Cardiac muscle cell (in vitro differentiated cells and primary cell): ENCODE data around the gene CLN5. TPM values are rescaled to one million over a fixed set of nuclear protein-coding genes. Genes with fewer than 3 reads are reported as not detected.

Source experiments
- DNase-seq, 2 donors: peaks; one replicate each; pipeline versions ENCODE4 v3.0.0 to v3.0.0-alpha.2; 2010 to 2017; ENCODE audit warnings: low read depth in 1 of 2, low spot score in 1 of 2
- H3K27ac ChIP-seq: fragments of 200-600 bp; sonication (generic); 2 replicates; pipeline ENCODE4 v1.5.1; 2016
- H3K27me3 ChIP-seq: fragments of 200-600 bp; sonication (generic); 2 replicates; pipeline ENCODE4 v1.6.0; 2016; ENCODE audit warnings: control low read depth
- H3K36me3 ChIP-seq: fragments of 200-600 bp; sonication (generic); 2 replicates; pipeline ENCODE4 v1.5.1; 2016; ENCODE audit warnings: control low read depth
- H3K4me1 ChIP-seq: fragments of 200-600 bp; sonication (generic); 2 replicates; pipeline ENCODE4 v1.8.1; 2017; ENCODE audit warnings: low read depth, mild to moderate bottlenecking, mixed run types
- H3K4me3 ChIP-seq: fragments of 200-600 bp; sonication (generic); 2 replicates; pipeline ENCODE4 v1.5.1; 2016; ENCODE audit warnings: mild to moderate bottlenecking
- H3K9me3 ChIP-seq: fragments of 200-600 bp; sonication (generic); 2 replicates; pipeline ENCODE4 v1.5.1; 2017; ENCODE audit warnings: low read depth, mild to moderate bottlenecking, control low read depth
- polyA plus RNA-seq: library from polyadenylated mRNA; unstranded; fragments of >200 nt; fragmentation: Nextera tagmentation; extraction: Ambion mirVana; gene quantifications from 2 replicates; pipeline ENCODE4 v1.2.1, GENCODE V29; 2016
- total RNA-seq: library from RNA; depleted of rRNA; stranded (reverse); fragments of >200 nt; gene quantifications from 2 replicates; pipeline ENCODE4 v1.2.3, GENCODE V29; 2016
- TF ChIP-seq, protein P1 (sequence below): IDR thresholded peaks from 2 replicates; pipeline ENCODE4 v1.5.1; 2012; ENCODE audit warnings: low read depth, mild to moderate bottlenecking, low read length

CLN5 gene
- total and polyA plus RNA-seq, 2 experiments from 2014 or later = 11.1 to 22.9 TPM

DNA sequence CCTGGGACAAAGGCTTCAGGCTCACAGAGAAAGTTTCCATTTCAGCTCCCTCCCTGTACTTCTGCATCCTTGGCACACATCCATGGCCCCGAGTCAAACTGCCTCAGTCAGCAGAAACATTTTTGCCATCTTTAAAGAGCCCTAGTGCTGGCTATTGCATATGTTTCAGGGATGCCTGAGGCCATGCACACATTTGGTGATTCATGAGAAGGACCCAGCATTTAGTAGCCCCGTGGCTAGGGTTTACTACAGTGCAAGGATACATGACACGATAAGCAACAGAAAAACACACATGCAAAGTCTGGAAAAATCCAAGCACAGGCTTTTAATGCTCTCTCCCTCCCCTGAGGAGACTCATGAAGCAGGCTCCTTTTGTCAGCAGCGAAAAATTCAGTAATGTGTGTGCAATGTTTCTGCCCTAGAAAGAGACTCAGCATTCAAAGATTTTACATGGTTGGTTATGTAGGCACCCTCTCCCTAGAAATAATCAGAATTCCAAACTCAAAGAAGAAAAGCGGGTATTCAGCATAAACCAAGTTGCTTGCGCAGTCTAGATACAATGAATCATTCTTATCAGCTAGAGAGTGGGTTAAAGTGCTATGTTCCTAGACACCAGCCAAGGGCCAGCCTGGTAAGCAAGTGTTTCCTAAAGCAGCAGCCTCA lies 26.0 kb upstream of the CLN5 start:
- Histone ChIP-seq H3K36me3 (no peaks in the 10 kb centered on the region), H3K9me3 (no peaks in the 10 kb centered on the region), H3K27me3 (no peaks in the 10 kb centered on the region), H3K4me3 (no peak overlapping the region), H3K4me1 (no peaks in the 10 kb centered on the region), H3K27ac (no peak overlapping the region)
- TF ChIP-seq, protein P1, sequence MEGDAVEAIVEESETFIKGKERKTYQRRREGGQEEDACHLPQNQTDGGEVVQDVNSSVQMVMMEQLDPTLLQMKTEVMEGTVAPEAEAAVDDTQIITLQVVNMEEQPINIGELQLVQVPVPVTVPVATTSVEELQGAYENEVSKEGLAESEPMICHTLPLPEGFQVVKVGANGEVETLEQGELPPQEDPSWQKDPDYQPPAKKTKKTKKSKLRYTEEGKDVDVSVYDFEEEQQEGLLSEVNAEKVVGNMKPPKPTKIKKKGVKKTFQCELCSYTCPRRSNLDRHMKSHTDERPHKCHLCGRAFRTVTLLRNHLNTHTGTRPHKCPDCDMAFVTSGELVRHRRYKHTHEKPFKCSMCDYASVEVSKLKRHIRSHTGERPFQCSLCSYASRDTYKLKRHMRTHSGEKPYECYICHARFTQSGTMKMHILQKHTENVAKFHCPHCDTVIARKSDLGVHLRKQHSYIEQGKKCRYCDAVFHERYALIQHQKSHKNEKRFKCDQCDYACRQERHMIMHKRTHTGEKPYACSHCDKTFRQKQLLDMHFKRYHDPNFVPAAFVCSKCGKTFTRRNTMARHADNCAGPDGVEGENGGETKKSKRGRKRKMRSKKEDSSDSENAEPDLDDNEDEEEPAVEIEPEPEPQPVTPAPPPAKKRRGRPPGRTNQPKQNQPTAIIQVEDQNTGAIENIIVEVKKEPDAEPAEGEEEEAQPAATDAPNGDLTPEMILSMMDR = no peak
- peak in 1 of 2 donors; percentile 89 for DNase-seq

DNA sequence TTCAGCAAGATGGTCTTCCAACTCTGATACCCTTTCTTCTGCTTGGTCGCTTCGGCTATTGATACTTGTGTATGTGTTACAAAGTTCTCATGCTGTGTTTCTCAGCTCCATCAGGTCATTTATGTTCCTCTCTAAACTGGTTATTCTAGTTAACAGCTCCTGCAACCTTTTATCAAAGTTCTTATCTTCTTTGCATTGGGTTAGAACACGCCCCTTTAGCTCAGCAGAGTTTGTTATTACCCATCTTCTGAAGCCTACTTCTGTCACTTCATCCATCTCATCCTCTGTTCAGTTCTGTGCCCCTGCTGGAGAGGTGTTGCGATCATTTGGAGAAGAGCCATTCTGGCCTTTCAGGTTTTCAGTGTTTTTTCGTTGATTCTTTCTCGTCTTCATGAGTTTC lies 24.9 kb upstream of the CLN5 start:
- Histone ChIP-seq H3K36me3 (no peaks in the 10 kb centered on the region), H3K4me1 (no peaks in the 10 kb centered on the region), H3K4me3 (no peak overlapping the region), H3K9me3 (no peaks in the 10 kb centered on the region), H3K27me3 (no peaks in the 10 kb centered on the region), H3K27ac (no peak overlapping the region)
- no peak for DNase-seq
- TF ChIP-seq, protein P1 = no peak

DNA sequence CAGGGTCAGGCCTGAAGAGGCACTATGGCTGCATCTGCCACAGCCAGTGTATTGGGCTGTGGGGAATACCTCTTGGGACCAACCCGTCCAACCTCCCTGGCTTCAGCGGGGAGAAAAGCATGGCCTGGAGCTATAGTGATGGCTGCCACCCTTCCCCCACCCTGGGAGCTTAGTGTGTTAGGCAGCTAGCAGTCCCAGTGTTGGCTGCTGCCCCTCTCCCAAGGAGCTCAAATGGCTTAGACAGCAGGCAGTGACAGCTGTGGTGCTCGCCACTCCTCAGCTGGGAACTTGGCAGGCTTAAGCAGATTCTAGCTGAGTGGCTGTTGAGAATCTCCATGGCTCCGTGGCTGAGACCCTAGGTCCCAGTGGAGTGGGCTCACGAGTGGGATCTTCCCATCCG lies 23.8 kb upstream of the CLN5 start:
- TF ChIP-seq, protein P1 = no peak
- Histone ChIP-seq H3K27ac (no peak overlapping the region), H3K9me3 (no peaks in the 10 kb centered on the region), H3K27me3 (no peaks in the 10 kb centered on the region), H3K36me3 (no peaks in the 10 kb centered on the region), H3K4me1 (no peaks in the 10 kb centered on the region), H3K4me3 (no peak overlapping the region)
- DNase-seq = no peak

DNA sequence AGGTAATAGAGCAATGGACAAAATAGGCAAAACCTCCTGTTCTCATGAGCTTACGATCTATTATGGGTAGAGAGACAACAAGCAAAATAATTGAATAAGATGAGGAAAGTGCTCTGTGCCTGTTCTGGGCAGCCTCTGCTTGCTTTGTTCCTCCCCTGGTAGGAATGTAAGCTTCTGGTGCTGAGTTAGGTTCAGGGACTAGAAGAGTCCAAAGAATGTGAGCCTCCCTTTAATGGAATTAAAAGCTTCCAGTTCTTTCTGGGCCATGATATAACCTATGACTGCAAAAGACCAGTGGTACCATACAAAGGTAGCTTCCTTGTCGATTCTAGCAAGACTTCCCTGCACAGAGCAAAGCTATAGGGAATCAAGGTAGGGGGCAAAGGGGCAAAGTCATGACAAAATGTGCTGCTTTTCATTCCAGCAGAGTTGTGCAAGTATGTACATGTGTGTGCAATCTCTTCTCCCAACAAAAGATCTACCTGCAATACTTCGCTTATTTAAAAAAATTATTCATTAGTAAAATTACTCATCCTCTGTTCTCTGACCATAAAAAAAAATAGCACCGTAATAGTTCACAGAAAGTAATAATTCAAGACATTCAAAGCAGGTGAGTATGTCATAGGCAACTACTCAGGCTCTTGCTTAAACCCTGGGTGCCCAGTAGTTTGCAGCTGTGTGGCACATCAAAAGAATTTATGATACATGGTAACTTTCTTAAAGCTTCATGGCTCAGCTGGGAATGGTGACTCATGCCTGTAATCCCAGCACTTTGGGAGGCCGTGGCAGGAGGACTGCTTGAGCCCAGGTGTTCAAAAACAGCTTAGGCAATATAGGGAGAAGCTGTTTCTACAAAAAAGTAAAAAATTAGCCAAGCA lies 22.2 kb upstream of the CLN5 start:
- H3K4me1 ChIP-seq = no peaks in the 10 kb centered on the region

DNA sequence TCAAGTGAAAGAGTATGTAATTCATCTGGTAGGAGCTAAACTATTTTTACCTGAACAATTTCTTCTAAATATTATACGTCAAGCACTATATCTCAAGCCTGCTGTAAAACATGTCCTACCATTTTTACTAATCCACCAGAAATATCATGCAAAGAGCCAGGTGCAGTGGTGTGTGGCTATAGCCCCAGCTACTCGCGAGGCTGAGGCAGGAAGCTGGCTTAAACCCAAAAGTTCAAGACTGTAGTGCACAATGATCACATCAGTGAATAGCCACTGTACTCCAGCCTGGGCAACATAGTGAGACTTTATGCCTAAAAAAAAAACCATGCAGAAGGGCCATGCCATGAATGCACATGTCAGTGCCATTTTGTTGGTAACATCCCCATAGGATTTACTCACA lies 20.7 kb upstream of the CLN5 start:
- TF ChIP-seq, protein P1 = no peak
- H3K9me3 ChIP-seq = no peaks in the 10 kb centered on the region
- H3K4me1 ChIP-seq = no peaks in the 10 kb centered on the region
- no peaks in the 10 kb centered on the region for H3K27me3 ChIP-seq
- H3K4me3 ChIP-seq = no peak overlapping the region
- DNase-seq = no peak
- H3K27ac ChIP-seq = no peak overlapping the region
- H3K36me3 ChIP-seq = no peaks in the 10 kb centered on the region

More for the DNA sequence above, 22.2 kb upstream of the CLN5 start:
- H3K27me3 ChIP-seq = no peaks in the 10 kb centered on the region
- no peak overlapping the region for H3K4me3 ChIP-seq
- H3K9me3 ChIP-seq = no peaks in the 10 kb centered on the region
- TF ChIP-seq, protein P1 = no peak
- H3K36me3 ChIP-seq = no peaks in the 10 kb centered on the region
- no peak for DNase-seq
- no peak overlapping the region for H3K27ac ChIP-seq
